ENCODE measurements around the gene ARID1B. TPM values are rescaled to one million over a fixed set of nuclear protein-coding genes. Genes with fewer than 3 reads are reported as not detected.

Gene ARID1B
- total and polyA plus RNA-seq, 9 of the 15 experiments (the other 6 are each of a cell fraction or from before 2014, with no cell fraction given): 12.5 to 50.5 (median 25.8) TPM

- TF ChIP-seq, protein P1, sequence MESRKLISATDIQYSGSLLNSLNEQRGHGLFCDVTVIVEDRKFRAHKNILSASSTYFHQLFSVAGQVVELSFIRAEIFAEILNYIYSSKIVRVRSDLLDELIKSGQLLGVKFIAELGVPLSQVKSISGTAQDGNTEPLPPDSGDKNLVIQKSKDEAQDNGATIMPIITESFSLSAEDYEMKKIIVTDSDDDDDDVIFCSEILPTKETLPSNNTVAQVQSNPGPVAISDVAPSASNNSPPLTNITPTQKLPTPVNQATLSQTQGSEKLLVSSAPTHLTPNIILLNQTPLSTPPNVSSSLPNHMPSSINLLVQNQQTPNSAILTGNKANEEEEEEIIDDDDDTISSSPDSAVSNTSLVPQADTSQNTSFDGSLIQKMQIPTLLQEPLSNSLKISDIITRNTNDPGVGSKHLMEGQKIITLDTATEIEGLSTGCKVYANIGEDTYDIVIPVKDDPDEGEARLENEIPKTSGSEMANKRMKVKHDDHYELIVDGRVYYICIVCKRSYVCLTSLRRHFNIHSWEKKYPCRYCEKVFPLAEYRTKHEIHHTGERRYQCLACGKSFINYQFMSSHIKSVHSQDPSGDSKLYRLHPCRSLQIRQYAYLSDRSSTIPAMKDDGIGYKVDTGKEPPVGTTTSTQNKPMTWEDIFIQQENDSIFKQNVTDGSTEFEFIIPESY (CRISPR knock-in tag; IDR thresholded peaks at IDR 0.05): no peak
- peak; percentile 56 for TF ChIP-seq MTA3 (IDR thresholded peaks at IDR 0.05; ENCODE audit: borderline replicate concordance)
- TF ChIP-seq, protein P2, sequence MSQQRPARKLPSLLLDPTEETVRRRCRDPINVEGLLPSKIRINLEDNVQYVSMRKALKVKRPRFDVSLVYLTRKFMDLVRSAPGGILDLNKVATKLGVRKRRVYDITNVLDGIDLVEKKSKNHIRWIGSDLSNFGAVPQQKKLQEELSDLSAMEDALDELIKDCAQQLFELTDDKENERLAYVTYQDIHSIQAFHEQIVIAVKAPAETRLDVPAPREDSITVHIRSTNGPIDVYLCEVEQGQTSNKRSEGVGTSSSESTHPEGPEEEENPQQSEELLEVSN (IDR thresholded peaks at IDR 0.05; ENCODE audit: borderline replicate concordance in 1 of 2, extremely low read depth in 1 of 2, insufficient read depth in 1 of 2, insufficient read length in 1 of 2, low read depth in 1 of 2, low read length in 1 of 2, poor library complexity in 1 of 2, severe bottlenecking in 1 of 2): no peak
- TF ChIP-seq PPARD (CRISPR knock-in tag; IDR thresholded peaks at IDR 0.05): no peak
- TF ChIP-seq AFF4 (CRISPR knock-in tag; IDR thresholded peaks at IDR 0.05): 0 out of 2 replicates have a peak, but pooled peaks have one; percentile 38
- TF ChIP-seq RCOR1 (IDR thresholded peaks at IDR 0.05; ENCODE audit: borderline replicate concordance in 1 of 2, low read depth in 2 of 2, low read length in 2 of 2): peak in 1 of 2 experiments; percentile 63; a peak in 2 of 4 replicates
- TF ChIP-seq NCOA6 (IDR thresholded peaks at IDR 0.05): no peak
- TF ChIP-seq NFE2 (IDR thresholded peaks at IDR 0.05; ENCODE audit: low read depth): no peak
- TF ChIP-seq LCOR (CRISPR knock-in tag; IDR thresholded peaks at IDR 0.05): 0 out of 2 replicates have a peak, but pooled peaks have one; percentile 53
- TF ChIP-seq GTF2E2 (tag; IDR thresholded peaks at IDR 0.05): no peak
- no peak for TF ChIP-seq POLR2H (tag; IDR thresholded peaks at IDR 0.05; ENCODE audit: low read depth)
- TF ChIP-seq KLF6 (CRISPR knock-in tag; IDR thresholded peaks at IDR 0.05; ENCODE audit: borderline replicate concordance): no peak
- TF ChIP-seq BRD4 (IDR thresholded peaks at IDR 0.05): no peak
- TF ChIP-seq NR2C2 (CRISPR knock-in tag; IDR thresholded peaks at IDR 0.05): no peak
- no peak for TF ChIP-seq NR2C2 (tag; IDR thresholded peaks at IDR 0.05)
- no peak for TF ChIP-seq ZNF740 (CRISPR knock-in tag; IDR thresholded peaks at IDR 0.05)
- TF ChIP-seq ZNF740 (tag; IDR thresholded peaks at IDR 0.05): no peak
- no peak for TF ChIP-seq PHF8 (IDR thresholded peaks at IDR 0.05; ENCODE audit: borderline replicate concordance, low read length)
- 0 out of 2 replicates have a peak, but pooled peaks have one; percentile 14 for TF ChIP-seq GATA2 (CRISPR knock-in tag; IDR thresholded peaks at IDR 0.05)
These were observed 211.3 kb downstream of the ARID1B start (continued) for GRCh38 chr6:156988276-156989158.
